Glomerular visceral epithelial cell (primary cell): Measurements from ENCODE around the gene TOM1L2.
A peak's percentile ranks its signal among the peaks of the same experiment; 100 is the strongest.

Experiments used
- DNase-seq: peaks from one replicate; pipeline ENCODE4 v3.0.0-alpha.2; 2016; ENCODE audit errors: extremely low spot score

Gene TOM1L2

GRCh38 chr17:17849147-17849820 lies 122.9 kb downstream of the TOM1L2 start:
- DNase-seq: no peak

- DNase-seq: no peak
Observed at GRCh38 chr17:17848311-17849082, 123.7 kb downstream of the TOM1L2 start.

GRCh38 chr17:17847726-17848125 lies 124.5 kb downstream of the TOM1L2 start:
- no peak for DNase-seq

- DNase-seq: no peak
Observed at GRCh38 chr17:17847118-17847689, 125.0 kb downstream of the TOM1L2 start.

- no peak for DNase-seq
Observed at GRCh38 chr17:17846645-17847044, 125.6 kb downstream of the TOM1L2 start.

- no peak for DNase-seq
Observed at GRCh38 chr17:17846003-17846402, 126.2 kb downstream of the TOM1L2 start.

GRCh38 chr17:17845046-17845775 lies 127.0 kb downstream of the TOM1L2 start:
- no peak for DNase-seq

GRCh38 chr17:17844500-17844899 lies 127.7 kb downstream of the TOM1L2 start:
- DNase-seq: no peak

- DNase-seq: no peak
Observed at GRCh38 chr17:17844079-17844478, 128.1 kb downstream of the TOM1L2 start.

- no peak for DNase-seq
Observed at GRCh38 chr17:17843096-17843495, 129.1 kb downstream of the TOM1L2 start.

- DNase-seq: no peak
Observed at GRCh38 chr17:17842111-17842876, 129.9 kb downstream of the TOM1L2 start.

- DNase-seq: no peak
Observed at GRCh38 chr17:17841601-17842025, 130.6 kb downstream of the TOM1L2 start.

GRCh38 chr17:17840751-17841591 lies 131.2 kb downstream of the TOM1L2 start:
- peak; percentile 55 for DNase-seq

GRCh38 chr17:17839791-17840707 lies 132.2 kb downstream of the TOM1L2 start:
- DNase-seq: peak; percentile 94

- DNase-seq: no peak
Observed at GRCh38 chr17:17837966-17838962, 133.9 kb downstream of the TOM1L2 start.

GRCh38 chr17:17837380-17837821 lies 134.8 kb downstream of the TOM1L2 start:
- peak; percentile 58 for DNase-seq

GRCh38 chr17:17836818-17837379 lies 135.3 kb downstream of the TOM1L2 start, which contains the start of gene SREBF1:
SREBF1 (minus strand) TSS chr17:17836986; CDS start chr17:17836817, 169 bp downstream.
- peak; percentile 54 for DNase-seq
